ENCODE results near the gene EXOC3L2.

Gene EXOC3L2

DNA sequence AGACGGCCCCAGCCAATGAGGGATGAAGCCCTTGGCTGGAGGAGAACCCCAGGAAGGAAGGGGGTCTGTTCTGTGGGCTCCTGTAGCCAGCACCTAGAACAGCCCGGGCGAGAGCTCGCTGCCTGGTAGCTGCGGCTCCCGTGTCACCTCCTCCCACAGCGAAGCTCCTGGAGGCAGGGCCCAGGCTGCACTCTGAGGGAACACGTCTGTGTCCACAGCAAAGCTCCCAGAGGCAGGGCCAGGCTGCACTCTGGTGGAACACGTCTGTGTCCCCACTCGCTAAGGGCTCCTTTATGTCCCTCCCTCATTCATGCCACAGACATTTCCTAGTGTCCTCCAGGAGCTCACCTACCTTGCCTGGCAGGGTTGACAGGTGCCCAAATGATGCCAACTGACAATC is 75.6 kb downstream of the EXOC3L2 start:
- Histone ChIP-seq H3K4me1 (ENCODE audit: control insufficient read depth, insufficient read depth, low read length) (peaks cover 6% of the 10 kb centered on the region), H3K9ac (ENCODE audit: low read depth, low read length) (no peak overlapping the region), H3K27me3 (ENCODE audit: control insufficient read depth, insufficient read depth, low read length) (no peaks in the 10 kb centered on the region), H3K9me3 (ENCODE audit: control insufficient read depth, insufficient read depth, low read length) (no peaks in the 10 kb centered on the region), H3K4me3 (ENCODE audit: low read depth, low read length) (no peak overlapping the region), H3K27ac (ENCODE audit: low read depth, low read length) (no peak overlapping the region), H3K36me3 (ENCODE audit: control insufficient read depth, insufficient read depth, low read length) (no peaks in the 10 kb centered on the region)

DNA sequence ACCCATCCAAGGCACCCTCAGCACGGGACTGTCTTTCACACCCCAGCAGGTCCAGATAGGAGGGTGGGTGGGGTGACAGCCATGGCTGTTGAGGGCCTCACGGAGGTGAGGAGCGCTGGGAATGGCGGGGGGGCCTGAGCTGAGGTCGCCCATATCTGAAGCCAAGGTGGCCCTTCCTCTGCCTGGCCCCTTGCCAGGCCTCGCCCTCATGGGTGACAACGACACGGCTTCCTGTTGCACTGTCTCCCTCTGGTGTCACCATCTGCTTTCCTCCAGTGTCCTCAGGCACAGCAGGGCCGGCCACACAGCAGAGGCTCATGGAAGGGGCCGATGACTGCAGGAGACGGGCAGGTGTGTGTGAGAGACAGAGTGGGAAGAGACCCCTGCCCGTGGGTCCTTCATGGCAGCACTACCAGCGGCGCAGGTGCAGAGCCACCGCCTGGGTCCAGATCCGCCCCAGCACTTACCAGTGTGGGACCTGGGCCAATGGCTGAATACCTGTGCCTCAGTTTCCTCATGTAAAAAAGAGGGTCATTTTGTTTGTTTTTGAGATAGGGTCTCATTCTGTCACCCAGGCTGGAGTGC is 76.3 kb downstream of the EXOC3L2 start:
- no peak overlapping the region for H3K9ac ChIP-seq (ENCODE audit: low read depth, low read length)
- no peak overlapping the region for H3K27ac ChIP-seq (ENCODE audit: low read depth, low read length)
- peaks cover 9% of the 10 kb centered on the region for H3K4me1 ChIP-seq (ENCODE audit: control insufficient read depth, insufficient read depth, low read length)
- H3K9me3 ChIP-seq (ENCODE audit: control insufficient read depth, insufficient read depth, low read length) = no peaks in the 10 kb centered on the region
- H3K36me3 ChIP-seq (ENCODE audit: control insufficient read depth, insufficient read depth, low read length) = no peaks in the 10 kb centered on the region
- no peak overlapping the region for H3K4me3 ChIP-seq (ENCODE audit: low read depth, low read length)
- H3K27me3 ChIP-seq (ENCODE audit: control insufficient read depth, insufficient read depth, low read length) = no peaks in the 10 kb centered on the region

DNA sequence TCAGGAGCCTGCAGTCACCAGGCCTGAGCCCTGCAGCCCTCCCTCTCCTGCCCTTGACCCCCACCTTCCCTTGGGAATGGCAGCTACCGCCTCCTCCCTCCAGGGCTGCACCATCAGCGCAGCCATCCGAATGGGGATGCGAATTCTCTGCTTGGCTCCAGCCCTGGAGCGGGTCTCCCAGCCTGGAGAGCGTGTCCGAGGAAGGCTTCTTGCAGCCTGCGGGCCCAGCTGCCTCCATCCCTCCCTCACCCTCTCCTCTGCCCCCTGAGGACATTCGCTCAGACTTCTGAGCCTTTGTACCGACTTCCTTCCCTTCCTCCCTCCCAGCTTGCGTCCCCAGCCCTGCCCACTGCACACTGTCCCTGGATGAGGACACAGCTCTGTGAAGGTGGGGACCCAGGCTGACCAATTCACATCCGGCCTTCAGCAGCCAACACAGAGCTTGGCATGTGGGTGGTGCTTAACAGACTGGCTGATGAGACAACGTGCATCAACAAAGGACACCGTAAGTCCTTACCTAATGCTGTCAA is 78.4 kb downstream of the EXOC3L2 start:
- no peak overlapping the region for H3K27ac ChIP-seq (ENCODE audit: low read depth, low read length)
- H3K4me1 ChIP-seq (ENCODE audit: control insufficient read depth, insufficient read depth, low read length) = peaks cover 9% of the 10 kb centered on the region
- H3K4me3 ChIP-seq (ENCODE audit: low read depth, low read length) = no peak overlapping the region
- no peak overlapping the region for H3K9ac ChIP-seq (ENCODE audit: low read depth, low read length)
- H3K27me3 ChIP-seq (ENCODE audit: control insufficient read depth, insufficient read depth, low read length) = no peaks in the 10 kb centered on the region
- H3K9me3 ChIP-seq (ENCODE audit: control insufficient read depth, insufficient read depth, low read length) = no peaks in the 10 kb centered on the region
- H3K36me3 ChIP-seq (ENCODE audit: control insufficient read depth, insufficient read depth, low read length) = no peaks in the 10 kb centered on the region

DNA sequence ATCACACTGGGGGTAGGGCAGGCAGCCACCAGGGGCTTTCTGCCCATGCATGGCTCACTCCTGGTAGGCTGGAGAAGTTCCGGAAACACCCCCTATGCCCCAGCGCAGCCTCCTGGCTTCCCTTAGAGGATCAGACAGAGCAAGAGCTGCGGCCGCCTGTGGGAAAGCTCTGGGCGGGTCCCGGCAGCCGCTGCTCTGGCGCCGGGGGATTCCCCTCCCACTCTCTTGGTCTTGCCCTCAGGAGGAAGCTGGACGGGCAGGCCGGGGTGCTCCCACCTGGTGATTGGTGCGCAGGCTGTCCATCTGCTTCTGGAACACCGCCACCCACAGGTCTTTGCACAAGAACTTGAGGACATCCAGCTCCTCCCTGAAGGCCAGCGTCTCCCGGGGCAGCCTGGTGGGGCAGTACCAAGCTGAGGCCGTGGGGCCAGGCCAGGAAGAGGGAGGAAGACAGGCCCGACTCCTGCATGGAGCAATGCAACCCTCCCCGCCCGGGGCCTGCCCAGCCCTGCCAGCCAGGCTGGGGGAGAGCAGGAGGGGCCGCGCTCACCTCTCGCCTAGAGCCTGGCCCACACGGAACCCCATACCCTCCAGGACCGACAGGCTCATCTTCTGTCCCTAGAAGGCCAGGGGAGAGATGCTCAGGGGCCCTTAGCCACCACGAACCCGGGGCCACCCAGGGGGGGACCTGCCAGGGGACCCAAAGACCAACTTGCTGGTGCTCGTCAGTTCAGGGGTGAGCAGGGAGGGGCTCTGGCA is 80.5 kb downstream of the EXOC3L2 start:
- Histone ChIP-seq H3K4me1 (ENCODE audit: control insufficient read depth, insufficient read depth, low read length) (peaks cover 9% of the 10 kb centered on the region), H3K36me3 (ENCODE audit: control insufficient read depth, insufficient read depth, low read length) (no peaks in the 10 kb centered on the region), H3K9me3 (ENCODE audit: control insufficient read depth, insufficient read depth, low read length) (no peaks in the 10 kb centered on the region), H3K27me3 (ENCODE audit: control insufficient read depth, insufficient read depth, low read length) (peaks cover 13% of the 10 kb centered on the region), H3K9ac (ENCODE audit: low read depth, low read length) (no peak overlapping the region), H3K27ac (ENCODE audit: low read depth, low read length) (no peak overlapping the region), H3K4me3 (ENCODE audit: low read depth, low read length) (no peak overlapping the region)

DNA sequence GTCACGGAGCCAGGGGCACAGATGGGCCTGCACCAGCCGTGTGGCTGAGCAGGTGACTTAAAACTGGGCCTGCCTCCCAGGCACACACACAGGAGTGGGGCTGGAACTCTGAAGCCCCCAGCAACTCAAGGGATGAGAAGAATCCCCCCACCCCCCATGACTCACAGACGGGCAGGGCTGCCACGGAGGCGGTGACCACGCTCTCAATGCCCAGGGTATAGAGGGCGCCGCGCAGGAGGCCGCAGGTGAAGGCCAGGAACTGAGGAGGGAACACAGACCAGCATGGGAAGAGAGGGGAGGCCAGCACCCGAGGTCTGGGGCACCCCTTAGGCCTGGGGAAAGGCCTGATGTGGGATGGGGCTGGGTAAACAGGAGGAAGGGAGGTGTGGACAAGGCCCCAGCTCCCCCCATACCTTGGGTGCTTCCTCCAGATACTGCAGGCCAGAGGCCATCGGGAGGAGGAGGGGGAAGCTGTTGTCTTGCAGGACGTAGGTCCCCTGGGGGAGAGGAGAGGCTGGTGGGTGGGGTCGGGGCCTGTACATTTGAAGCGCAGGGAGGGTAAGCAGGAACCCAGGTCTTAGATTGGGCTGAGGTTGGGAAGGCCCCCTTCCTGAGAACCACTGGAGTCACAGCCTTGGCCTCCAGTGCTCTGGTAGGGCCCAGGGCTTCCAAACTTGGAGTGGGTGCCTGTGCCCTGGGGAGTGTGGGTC is 81.3 kb downstream of the EXOC3L2 start:
- H3K9ac ChIP-seq (ENCODE audit: low read depth, low read length) = no peak overlapping the region
- no peak overlapping the region for H3K27ac ChIP-seq (ENCODE audit: low read depth, low read length)
- no peak overlapping the region for H3K4me3 ChIP-seq (ENCODE audit: low read depth, low read length)
- peaks cover 9% of the 10 kb centered on the region for H3K4me1 ChIP-seq (ENCODE audit: control insufficient read depth, insufficient read depth, low read length)
- peaks cover 13% of the 10 kb centered on the region for H3K27me3 ChIP-seq (ENCODE audit: control insufficient read depth, insufficient read depth, low read length)
- no peaks in the 10 kb centered on the region for H3K9me3 ChIP-seq (ENCODE audit: control insufficient read depth, insufficient read depth, low read length)
- H3K36me3 ChIP-seq (ENCODE audit: control insufficient read depth, insufficient read depth, low read length) = no peaks in the 10 kb centered on the region

DNA sequence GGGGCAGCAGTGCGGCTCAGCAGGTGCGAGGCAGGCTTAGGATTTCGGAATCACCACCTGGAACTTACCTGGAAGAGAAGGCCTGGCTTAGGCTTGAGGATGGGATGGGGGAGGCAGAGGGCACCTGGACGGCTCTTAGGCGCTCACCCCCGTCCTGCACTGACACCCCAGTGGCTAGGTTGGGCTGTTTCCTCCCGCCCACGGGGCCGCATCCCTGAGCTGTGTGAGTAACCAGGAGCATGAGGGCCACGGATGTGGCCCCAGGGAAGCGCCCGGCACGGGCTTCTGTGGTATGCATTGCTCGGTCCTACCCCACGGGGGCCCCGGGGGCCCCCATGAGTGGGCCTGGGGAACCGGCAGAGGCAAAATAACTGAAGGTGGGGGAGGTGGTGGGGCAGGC is 82.1 kb downstream of the EXOC3L2 start:
- no peak overlapping the region for H3K9ac ChIP-seq (ENCODE audit: low read depth, low read length)
- H3K9me3 ChIP-seq (ENCODE audit: control insufficient read depth, insufficient read depth, low read length) = no peaks in the 10 kb centered on the region
- H3K27me3 ChIP-seq (ENCODE audit: control insufficient read depth, insufficient read depth, low read length) = peaks cover 15% of the 10 kb centered on the region
- no peak overlapping the region for H3K27ac ChIP-seq (ENCODE audit: low read depth, low read length)
- no peak overlapping the region for H3K4me3 ChIP-seq (ENCODE audit: low read depth, low read length)
- peaks cover 9% of the 10 kb centered on the region for H3K4me1 ChIP-seq (ENCODE audit: control insufficient read depth, insufficient read depth, low read length)
- H3K36me3 ChIP-seq (ENCODE audit: control insufficient read depth, insufficient read depth, low read length) = no peaks in the 10 kb centered on the region

DNA sequence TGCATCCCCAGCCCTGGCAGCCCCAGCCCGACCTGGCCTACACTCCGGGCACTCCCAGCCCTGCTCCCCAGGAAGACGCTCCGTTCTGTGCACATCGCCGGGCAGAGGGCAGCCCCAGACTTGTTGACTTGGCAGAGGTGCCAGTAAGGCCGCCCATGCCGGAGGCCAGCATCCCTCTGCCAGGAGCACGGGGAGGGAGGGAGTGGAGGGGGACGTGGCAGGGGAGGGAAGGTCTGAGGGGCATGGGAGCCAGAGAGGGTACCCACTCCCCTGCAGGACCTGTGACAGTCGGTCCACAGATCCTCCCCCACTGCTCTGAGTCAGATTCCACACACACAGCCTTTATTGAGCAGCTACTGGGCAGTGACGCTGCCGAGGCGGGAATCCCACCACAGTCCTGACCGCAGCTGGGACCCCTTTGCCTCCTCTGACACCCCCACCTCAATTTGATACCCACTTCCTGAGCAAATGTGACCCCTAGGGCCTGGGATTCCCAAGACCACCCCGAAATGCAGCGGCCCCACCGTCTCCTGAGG is 82.5 kb downstream of the EXOC3L2 start:
- peaks cover 20% of the 10 kb centered on the region for H3K27me3 ChIP-seq (ENCODE audit: control insufficient read depth, insufficient read depth, low read length)
- H3K9ac ChIP-seq (ENCODE audit: low read depth, low read length) = no peak overlapping the region
- H3K9me3 ChIP-seq (ENCODE audit: control insufficient read depth, insufficient read depth, low read length) = no peaks in the 10 kb centered on the region
- peaks cover 9% of the 10 kb centered on the region for H3K4me1 ChIP-seq (ENCODE audit: control insufficient read depth, insufficient read depth, low read length)
- no peak overlapping the region for H3K27ac ChIP-seq (ENCODE audit: low read depth, low read length)
- no peaks in the 10 kb centered on the region for H3K36me3 ChIP-seq (ENCODE audit: control insufficient read depth, insufficient read depth, low read length)
- H3K4me3 ChIP-seq (ENCODE audit: low read depth, low read length) = no peak overlapping the region

All from HUES48 (cell line).